GOT3 (cell line): ENCODE data around the gene POU5F2.

ENCODE experiments used
- DNase-seq: peaks from one replicate; lab custom pipeline; 2025; ENCODE audit warnings: mixed read lengths; lab: John Stamatoyannopoulos, UW

Gene POU5F2

DNA sequence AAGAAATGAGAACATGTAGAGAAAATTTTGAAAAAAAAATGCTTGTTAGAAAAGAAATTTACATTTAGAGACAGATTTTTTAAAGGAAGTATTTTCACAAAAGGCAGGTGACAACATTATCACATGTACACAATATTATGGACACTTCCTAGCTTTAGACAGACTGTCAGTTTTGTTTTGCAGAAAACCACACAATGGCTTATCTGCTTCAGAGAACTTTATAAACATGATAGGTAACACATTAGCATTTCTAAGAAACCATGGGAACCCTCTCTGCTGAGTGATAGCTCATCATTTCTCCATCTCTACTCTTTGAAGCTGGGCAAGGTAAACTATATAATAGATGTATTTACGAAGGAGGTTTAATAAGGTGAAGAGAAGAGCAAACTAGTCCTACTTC lies 25.6 kb downstream of the POU5F2 start:
- no peak for DNase-seq

DNA sequence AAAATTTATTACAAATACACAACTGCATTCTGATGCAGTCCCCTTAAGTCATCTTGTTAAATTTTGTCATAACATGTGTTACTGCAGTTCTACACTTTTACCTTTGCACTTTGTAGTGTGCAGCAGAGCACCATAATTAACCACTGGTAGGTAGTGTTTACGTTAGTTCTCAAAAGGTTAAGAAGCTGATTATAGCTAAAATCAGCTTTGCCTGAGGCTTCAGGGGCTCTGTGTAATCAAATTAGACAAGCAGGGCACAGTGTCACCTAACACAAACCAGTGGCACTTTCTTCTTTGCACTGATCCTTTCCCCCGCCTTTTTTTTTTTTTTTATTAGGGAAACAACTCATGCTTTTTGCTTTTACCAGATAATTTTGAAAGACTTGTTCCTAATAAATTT lies 26.1 kb downstream of the POU5F2 start:
- no peak for DNase-seq

DNA sequence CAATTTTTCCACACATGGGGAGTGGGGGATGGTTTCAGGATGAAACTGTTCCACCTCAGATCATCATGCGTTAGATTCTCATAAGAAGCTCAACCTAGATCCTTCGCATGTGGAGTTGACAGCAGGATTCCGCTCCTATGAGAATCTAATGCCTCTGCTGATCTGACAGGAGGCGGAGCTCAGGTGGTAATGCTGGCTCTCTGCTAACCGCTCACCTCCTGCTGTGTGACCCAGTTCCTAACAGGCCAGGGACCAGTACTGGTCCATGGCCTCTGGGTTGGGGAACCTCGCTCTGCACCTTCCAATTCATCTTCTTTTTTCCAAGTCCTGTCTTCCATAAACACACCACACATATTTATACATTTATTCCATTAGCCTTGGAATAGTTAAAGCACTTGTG lies 33.0 kb downstream of the POU5F2 start:
- DNase-seq: no peak

DNA sequence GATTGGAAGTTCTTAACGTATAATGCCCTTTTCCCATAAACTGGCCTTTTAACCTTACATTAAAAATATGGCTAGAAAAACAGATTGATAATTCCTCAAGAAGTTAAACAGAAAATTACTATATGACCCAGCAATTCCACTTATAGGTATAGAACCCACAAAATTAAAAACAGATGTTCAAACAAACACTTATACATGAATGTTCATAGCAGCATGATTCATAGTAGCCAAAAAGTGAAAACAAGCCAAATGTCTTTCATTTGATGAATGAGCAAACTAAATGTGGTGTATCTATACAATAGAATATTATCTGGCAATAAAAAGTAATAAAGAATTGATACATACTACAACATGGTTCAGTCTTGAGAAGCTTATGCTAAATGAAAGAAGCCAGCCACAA lies 35.5 kb downstream of the POU5F2 start:
- DNase-seq: no peak

DNA sequence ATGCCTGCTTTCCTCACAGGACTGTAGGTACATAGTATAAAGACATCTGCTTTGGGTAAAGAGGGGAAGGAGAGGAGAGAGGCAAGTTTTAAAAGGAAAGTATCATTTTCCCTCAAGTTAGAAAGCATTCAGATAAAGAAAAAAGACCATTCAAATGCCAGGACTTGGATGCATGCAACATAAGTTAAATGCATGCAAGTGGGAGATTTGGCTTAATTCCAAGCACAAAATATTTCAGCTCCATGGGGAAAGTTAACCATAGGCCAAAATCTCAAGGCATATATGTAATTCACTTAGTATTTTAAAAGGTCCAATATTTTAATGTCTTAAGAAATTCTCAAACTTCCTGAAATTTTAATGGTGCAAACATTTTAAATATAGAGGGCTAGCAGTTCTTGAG lies 36.4 kb downstream of the POU5F2 start:
- no peak for DNase-seq

DNA sequence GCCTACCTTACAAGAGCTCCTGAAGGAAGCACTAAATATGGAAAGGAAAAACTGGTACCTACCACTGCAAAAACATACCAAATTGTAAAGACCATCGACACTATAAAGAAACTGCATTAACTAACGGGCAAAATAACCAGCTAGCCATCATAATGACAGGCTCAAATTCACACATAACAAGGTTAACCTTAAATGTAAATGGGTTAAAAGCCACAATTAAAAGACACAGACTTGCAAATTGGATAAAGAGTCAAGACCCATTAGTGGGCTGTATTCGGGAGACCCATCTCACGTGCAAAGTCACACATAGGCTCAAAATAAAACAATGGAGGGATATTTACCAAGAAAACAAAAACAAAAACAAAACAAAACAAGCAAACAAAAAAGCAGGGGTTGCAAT lies 49.4 kb downstream of the POU5F2 start:
- no peak for DNase-seq
